ENCODE results near the gene NKX3-2.

The NKX3-2 gene

GRCh38 chr4:13496605-13497004 lies 47.7 kb downstream of the NKX3-2 start:
- no peak overlapping the region for H3K4me2 ChIP-seq (ENCODE audit: low read depth, low read length, poor library complexity, severe bottlenecking)
- no peak overlapping the region for H3K9ac ChIP-seq (ENCODE audit: low read length)
- no peaks in the 10 kb centered on the region for H3K9me3 ChIP-seq (ENCODE audit: insufficient read depth, low read length)
- H3K79me2 ChIP-seq (ENCODE audit: insufficient read depth, low read length) = no peaks in the 10 kb centered on the region
- H3K27me3 ChIP-seq (ENCODE audit: low read length) = no peaks in the 10 kb centered on the region
- no peak overlapping the region for H3K4me3 ChIP-seq (ENCODE audit: insufficient read depth, low read length, poor library complexity, severe bottlenecking)
- TF ChIP-seq CTCF (IDR thresholded peaks at IDR 0.05; ENCODE audit: insufficient read depth, low read length, poor library complexity, severe bottlenecking) (no peak), EZH2phosphoT487 (conservative IDR thresholded peaks at IDR 0.05; ENCODE audit: low read length) (no peak)
- H3K36me3 ChIP-seq (ENCODE audit: low read length) = no peaks in the 10 kb centered on the region
- no peaks in the 10 kb centered on the region for H3F3A ChIP-seq (ENCODE audit: insufficient read depth)
- no peaks in the 10 kb centered on the region for H3K9me2 ChIP-seq (replicated peaks; ENCODE audit: insufficient read depth, low read length)
- no peak overlapping the region for H3K27ac ChIP-seq (ENCODE audit: low read depth, low read length)
- H4K20me1 ChIP-seq (ENCODE audit: low read depth, low read length) = no peaks in the 10 kb centered on the region
- H2AFZ ChIP-seq (ENCODE audit: low read depth, low read length, severe bottlenecking) = no peak overlapping the region

- Histone ChIP-seq H3K27ac (ENCODE audit: low read depth, low read length) (no peak overlapping the region), H3K79me2 (ENCODE audit: insufficient read depth, low read length) (no peaks in the 10 kb centered on the region), H3K4me2 (ENCODE audit: low read depth, low read length, poor library complexity, severe bottlenecking) (no peak overlapping the region), H3K4me3 (ENCODE audit: insufficient read depth, low read length, poor library complexity, severe bottlenecking) (no peak overlapping the region), H3K9me2 (replicated peaks; ENCODE audit: insufficient read depth, low read length) (no peaks in the 10 kb centered on the region), H3F3A (ENCODE audit: insufficient read depth) (no peaks in the 10 kb centered on the region), H3K9me3 (ENCODE audit: insufficient read depth, low read length) (no peaks in the 10 kb centered on the region), H3K36me3 (ENCODE audit: low read length) (no peaks in the 10 kb centered on the region), H3K9ac (ENCODE audit: low read length) (no peak overlapping the region), H2AFZ (ENCODE audit: low read depth, low read length, severe bottlenecking) (no peak overlapping the region), H4K20me1 (ENCODE audit: low read depth, low read length) (no peaks in the 10 kb centered on the region), H3K27me3 (ENCODE audit: low read length) (no peaks in the 10 kb centered on the region)
- TF ChIP-seq CTCF (IDR thresholded peaks at IDR 0.05; ENCODE audit: insufficient read depth, low read length, poor library complexity, severe bottlenecking) (no peak), EZH2phosphoT487 (conservative IDR thresholded peaks at IDR 0.05; ENCODE audit: low read length) (no peak)
Measured at GRCh38 chr4:13495753-13496152, 48.6 kb downstream of the NKX3-2 start.

- H3K9me3 ChIP-seq (ENCODE audit: insufficient read depth, low read length) = no peaks in the 10 kb centered on the region
- no peaks in the 10 kb centered on the region for H3F3A ChIP-seq (ENCODE audit: insufficient read depth)
- H3K4me2 ChIP-seq (ENCODE audit: low read depth, low read length, poor library complexity, severe bottlenecking) = no peak overlapping the region
- no peaks in the 10 kb centered on the region for H3K9me2 ChIP-seq (replicated peaks; ENCODE audit: insufficient read depth, low read length)
- H4K20me1 ChIP-seq (ENCODE audit: low read depth, low read length) = no peaks in the 10 kb centered on the region
- TF ChIP-seq CTCF (IDR thresholded peaks at IDR 0.05; ENCODE audit: insufficient read depth, low read length, poor library complexity, severe bottlenecking) (no peak), EZH2phosphoT487 (conservative IDR thresholded peaks at IDR 0.05; ENCODE audit: low read length) (no peak)
- no peaks in the 10 kb centered on the region for H3K36me3 ChIP-seq (ENCODE audit: low read length)
- no peak overlapping the region for H3K27ac ChIP-seq (ENCODE audit: low read depth, low read length)
- H3K27me3 ChIP-seq (ENCODE audit: low read length) = no peaks in the 10 kb centered on the region
- H2AFZ ChIP-seq (ENCODE audit: low read depth, low read length, severe bottlenecking) = no peak overlapping the region
- H3K4me3 ChIP-seq (ENCODE audit: insufficient read depth, low read length, poor library complexity, severe bottlenecking) = no peak overlapping the region
- H3K79me2 ChIP-seq (ENCODE audit: insufficient read depth, low read length) = no peaks in the 10 kb centered on the region
- H3K9ac ChIP-seq (ENCODE audit: low read length) = no peak overlapping the region
Measured at GRCh38 chr4:13493793-13494192, 50.5 kb downstream of the NKX3-2 start.

Measured in SU-DHL-6 (cell line).